T-helper 2 cell treated with Interferon-gamma antibody and Interleukin-4, amounts not matched to agents 100 ng/mL and 5 ng/mL, for 36 hours (primary cell): ENCODE data around the gene MDFI. TPM values are rescaled to one million over a fixed set of nuclear protein-coding genes. Genes with fewer than 3 reads are reported as not detected.

Experiments
- intact Hi-C: fragments of 100-400 bp; cut with micrococcal nuclease; formaldehyde crosslinking; loops from one replicate; pipeline ENCODE4 v1.15.1; 2023
- total RNA-seq: library from RNA; stranded (reverse); gene quantifications from 2 replicates; pipeline ENCODE4 v1.2.3, GENCODE V29; 2022

The MDFI gene
- total RNA-seq, 1 donor from 2014 or later: not detected

GRCh38 chr6:41648921-41649320, 10.7 kb downstream of the MDFI start:
- intact Hi-C loops: no loop called here

GRCh38 chr6:41649596-41649995, 11.3 kb downstream of the MDFI start:
- intact Hi-C loops: no loop called here

GRCh38 chr6:41650120-41650519, 11.9 kb downstream of the MDFI start:
- intact Hi-C loops: no loop called here

GRCh38 chr6:41651246-41651961, 13.1 kb downstream of the MDFI start:
- intact Hi-C loops: no loop called here

- intact Hi-C loops: no loop called here
These were observed 13.8 kb downstream of the MDFI start for GRCh38 chr6:41651962-41652657.

GRCh38 chr6:41652866-41653652, 14.8 kb downstream of the MDFI start:
- intact Hi-C loops: no loop called here

GRCh38 chr6:41653691-41654090, 15.4 kb downstream of the MDFI start:
- intact Hi-C loops: no loop called here

GRCh38 chr6:41654151-41654697, 16.0 kb downstream of the MDFI start:
- intact Hi-C loops: no loop called here

GRCh38 chr6:41654698-41655151, 16.5 kb downstream of the MDFI start:
- intact Hi-C loops: no loop called here

GRCh38 chr6:41655176-41655575, 16.9 kb downstream of the MDFI start:
- intact Hi-C loops: no loop called here

- intact Hi-C loops: no loop called here
These were observed 17.4 kb downstream of the MDFI start for GRCh38 chr6:41655646-41656001.

GRCh38 chr6:41656002-41656691, 17.9 kb downstream of the MDFI start:
- intact Hi-C loops: no loop called here

- intact Hi-C loops: no loop called here
These were observed 19.1 kb downstream of the MDFI start for GRCh38 chr6:41657131-41658094.

GRCh38 chr6:41658636-41659035, 20.4 kb downstream of the MDFI start:
- intact Hi-C loops: no loop called here

- intact Hi-C loops: no loop called here
These were observed 21.7 kb downstream of the MDFI start for GRCh38 chr6:41659935-41660334.

GRCh38 chr6:41663568-41663967, 25.3 kb downstream of the MDFI start:
- intact Hi-C loops: no loop called here

- intact Hi-C loops: no loop called here
These were observed 26.0 kb downstream of the MDFI start for GRCh38 chr6:41664271-41664670.

- intact Hi-C loops: no loop called here
These were observed 28.9 kb downstream of the MDFI start for GRCh38 chr6:41667195-41667594.

- intact Hi-C loops: no loop called here
These were observed 30.7 kb downstream of the MDFI start for GRCh38 chr6:41668968-41669367.

- intact Hi-C loops: no loop called here
These were observed 32.6 kb downstream of the MDFI start for GRCh38 chr6:41670703-41671360.
